GM12878 (cell line): Measurements from ENCODE around the gene TNIP2. TPM values are rescaled to one million over a fixed set of nuclear protein-coding genes. Genes with fewer than 3 reads are reported as not detected.

Experiments used
- BRCA1 ChIP-seq: IDR thresholded peaks from 2 replicates; pipeline ENCODE4 v1.6.1; 2011; ENCODE audit warnings: low read depth, low read length, improper control_type of control experiment
- ETV6 ChIP-seq, 2 experiments: fragments of 450-650 bp in 1 of 2; IDR thresholded peaks in 1 of 2; conservative IDR thresholded peaks in 1 of 2; 2 replicates each; pipeline ENCODE4 v1.6.1; 2014; ENCODE audit warnings: antibody characterized with exemption in 1 of 2, borderline replicate concordance in 1 of 2, low read depth in 1 of 2, mild to moderate bottlenecking in 1 of 2, moderate library complexity in 1 of 2
- FOXM1 ChIP-seq: IDR thresholded peaks from 2 replicates; pipeline ENCODE4 v1.6.1; 2012; ENCODE audit warnings: low read depth, mild to moderate bottlenecking, inconsistent platforms, low read length, moderate library complexity
- GATAD2B ChIP-seq: fragments of 450-650 bp; conservative IDR thresholded peaks from 2 replicates; pipeline ENCODE4 v1.6.1; 2017; ENCODE audit warnings: low read depth, mild to moderate bottlenecking, moderate library complexity
- HDGF ChIP-seq: fragments of 450-650 bp; IDR thresholded peaks from 2 replicates; pipeline ENCODE4 v1.6.1; 2016; ENCODE audit warnings: antibody characterized with exemption
- JUND ChIP-seq: IDR thresholded peaks from 2 replicates; pipeline ENCODE4 v1.6.1; 2012; ENCODE audit warnings: low read depth, mild to moderate bottlenecking, low read length, improper control_type of control experiment, moderate library complexity
- LARP7 ChIP-seq: fragments of 450-650 bp; IDR thresholded peaks from 2 replicates; pipeline ENCODE4 v1.6.1; 2017; ENCODE audit warnings: mild to moderate bottlenecking
- MYC ChIP-seq: IDR thresholded peaks from 2 replicates; pipeline ENCODE4 v1.6.1; 2011; ENCODE audit warnings: mild to moderate bottlenecking, low read length, moderate library complexity, inconsistent platforms; ENCODE audit not compliant: insufficient read depth, insufficient replicate concordance, insufficient read length, severe bottlenecking
- POLR2A ChIP-seq: IDR thresholded peaks from 2 replicates; pipeline ENCODE4 v1.6.1; 2011; ENCODE audit warnings: low read depth, mild to moderate bottlenecking, low read length
- RAD21 ChIP-seq: IDR thresholded peaks from 2 replicates; pipeline ENCODE4 v1.6.1; 2011; ENCODE audit warnings: mild to moderate bottlenecking, low read depth, low read length, moderate library complexity; ENCODE audit not compliant: insufficient read depth
- RFX5 ChIP-seq: IDR thresholded peaks from 2 replicates; pipeline ENCODE4 v1.6.1; 2011; ENCODE audit warnings: low read depth, low read length, improper control_type of control experiment
- SUPT20H ChIP-seq: IDR thresholded peaks from 2 replicates; pipeline ENCODE4 v1.6.1; 2011; ENCODE audit warnings: low read depth, mild to moderate bottlenecking, low read length, moderate library complexity, borderline replicate concordance; ENCODE audit not compliant: control insufficient read depth
- TBL1XR1 ChIP-seq: IDR thresholded peaks from 2 replicates; pipeline ENCODE4 v1.6.1; 2012; ENCODE audit warnings: low read depth, low read length, improper control_type of control experiment
- WRNIP1 ChIP-seq: IDR thresholded peaks from 2 replicates; pipeline ENCODE4 v1.6.1; 2011; ENCODE audit warnings: low read depth, low read length, improper control_type of control experiment, borderline replicate concordance
- ZNF24 ChIP-seq: fragments of 450-650 bp; IDR thresholded peaks from 2 replicates; pipeline ENCODE4 v1.6.1; 2017; ENCODE audit warnings: antibody characterized with exemption, mild to moderate bottlenecking
- polyA plus RNA-seq, 11 experiments: library from polyadenylated mRNA; depleted of rRNA in 4 of 11; unstranded in 6 of 11; stranded (reverse) in 5 of 11; fragments of >200 nt; fragmentation: Nextera tagmentation in 4 of 11; fragmentation: Illumina TruSeq in 1 of 11; extraction: Ambion mirVana in 4 of 11; extraction: Trizol in 1 of 11; gene quantifications; 1 replicate in 1 of 11; 2 replicates in 10 of 11; pipeline versions ENCODE4 v1.2.1 to v1.2.3, GENCODE V29; 2011 to 2016; ENCODE audit warnings: inconsistent platforms in 2 of 11, missing spikeins in 2 of 11, low read depth in 1 of 11
- total RNA-seq, 4 experiments: library from RNA; depleted of rRNA in 3 of 4; stranded (reverse); fragments of >200 nt in 3 of 4; fragmentation: Illumina TruSeq in 1 of 4; extraction: Trizol in 1 of 4; gene quantifications; 2 replicates each; pipeline versions ENCODE4 v1.2.1 to v1.2.3, GENCODE V29; 2013 to 2021
- TF ChIP-seq, protein P1 (sequence below): IDR thresholded peaks from 2 replicates; pipeline ENCODE4 v1.6.1; 2012; ENCODE audit warnings: low read length, inconsistent platforms
- TF ChIP-seq, protein P2 (sequence below): fragments of 450-650 bp; IDR thresholded peaks from 2 replicates; pipeline ENCODE4 v1.6.1; 2017; ENCODE audit warnings: low read depth, mild to moderate bottlenecking, moderate library complexity
- TF ChIP-seq, protein P3 (sequence below): IDR thresholded peaks from 2 replicates; pipeline ENCODE4 v1.6.1; 2011; ENCODE audit warnings: borderline replicate concordance, low read depth, mild to moderate bottlenecking, moderate library complexity, low read length; ENCODE audit not compliant: insufficient read depth, poor library complexity, severe bottlenecking
- TF ChIP-seq, protein P4 (sequence below), 3 experiments: IDR thresholded peaks in 2 of 3; conservative IDR thresholded peaks in 1 of 3; 2 replicates each; pipeline ENCODE4 v1.5.1; 2011; ENCODE audit warnings: low read depth in 3 of 3, low read length in 3 of 3, mild to moderate bottlenecking in 3 of 3, control low read depth in 2 of 3, moderate library complexity in 2 of 3, inconsistent platforms in 1 of 3, mixed read lengths in 1 of 3; ENCODE audit not compliant: control insufficient read depth in 2 of 3, insufficient read depth in 1 of 3; ENCODE audit errors: extremely low read depth in 1 of 3
- TF ChIP-seq, protein P5 (sequence below): fragments of 450-650 bp; IDR thresholded peaks from 2 replicates; pipeline ENCODE4 v1.6.1; 2017; ENCODE audit warnings: borderline replicate concordance

Gene TNIP2
- total and polyA plus RNA-seq, 10 of the 15 experiments (the other 5 are each of a cell fraction or from before 2014, with no cell fraction given), result 1.4 to 64.9 (median 45.5) TPM

DNA sequence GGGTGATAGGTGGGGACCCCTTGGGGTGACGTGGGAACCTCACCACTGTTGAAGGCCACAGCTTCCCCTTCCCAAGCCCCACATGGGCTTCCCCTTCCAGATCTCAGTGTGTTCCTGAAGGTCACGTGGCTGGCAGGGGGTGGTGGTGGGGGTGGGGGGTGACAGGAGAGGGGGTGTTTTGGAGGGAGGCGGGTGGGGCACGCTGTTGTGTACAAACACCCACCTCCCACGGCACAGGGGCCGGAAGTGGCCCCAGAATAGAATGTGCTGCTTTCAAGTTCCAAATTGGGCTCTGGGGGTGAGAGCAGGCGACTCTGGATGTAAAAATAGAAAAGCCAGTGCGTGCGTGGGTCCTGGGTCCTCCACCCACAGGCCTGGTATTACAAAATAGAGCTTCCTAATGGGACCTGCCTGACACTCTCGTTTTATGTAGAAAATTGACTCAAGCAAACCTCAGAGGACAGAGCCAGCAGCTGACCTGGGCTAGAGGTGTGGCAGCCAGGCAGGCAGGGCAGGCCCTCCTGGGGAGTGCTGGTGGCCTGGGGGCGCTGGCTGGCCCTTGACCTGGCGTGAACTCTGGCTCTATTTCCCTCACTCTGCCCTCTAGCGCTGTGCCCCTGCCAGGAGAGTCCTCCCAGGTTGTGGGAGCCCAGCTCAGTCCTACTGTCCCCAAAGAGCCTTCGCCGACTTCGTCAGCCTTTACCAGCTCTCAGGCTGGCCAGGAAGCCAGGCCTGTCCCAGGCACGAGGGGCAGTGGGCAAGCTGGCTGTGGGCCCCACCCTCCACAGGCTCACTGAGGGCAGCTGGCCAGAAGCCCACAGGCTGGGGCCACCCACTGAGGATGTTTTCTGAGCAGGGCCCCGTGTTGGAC lies 31.3 kb upstream of the TNIP2 start (continued):
- TF ChIP-seq MYC, result peak; percentile 38
- TF ChIP-seq, protein P1, sequence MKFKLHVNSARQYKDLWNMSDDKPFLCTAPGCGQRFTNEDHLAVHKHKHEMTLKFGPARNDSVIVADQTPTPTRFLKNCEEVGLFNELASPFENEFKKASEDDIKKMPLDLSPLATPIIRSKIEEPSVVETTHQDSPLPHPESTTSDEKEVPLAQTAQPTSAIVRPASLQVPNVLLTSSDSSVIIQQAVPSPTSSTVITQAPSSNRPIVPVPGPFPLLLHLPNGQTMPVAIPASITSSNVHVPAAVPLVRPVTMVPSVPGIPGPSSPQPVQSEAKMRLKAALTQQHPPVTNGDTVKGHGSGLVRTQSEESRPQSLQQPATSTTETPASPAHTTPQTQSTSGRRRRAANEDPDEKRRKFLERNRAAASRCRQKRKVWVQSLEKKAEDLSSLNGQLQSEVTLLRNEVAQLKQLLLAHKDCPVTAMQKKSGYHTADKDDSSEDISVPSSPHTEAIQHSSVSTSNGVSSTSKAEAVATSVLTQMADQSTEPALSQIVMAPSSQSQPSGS, result no peak
- peak in 1 of 2 experiments; percentile 88; a peak in 2 of 4 replicates for TF ChIP-seq ETV6 (conservative IDR thresholded peaks at IDR 0.05 in 1 of 2, IDR thresholded peaks at IDR 0.05 in 1 of 2; ENCODE audit: borderline replicate concordance in 1 of 2, low read depth in 1 of 2)
- no peak for TF ChIP-seq WRNIP1
- TF ChIP-seq RFX5, result no peak
- TF ChIP-seq, protein P2, sequence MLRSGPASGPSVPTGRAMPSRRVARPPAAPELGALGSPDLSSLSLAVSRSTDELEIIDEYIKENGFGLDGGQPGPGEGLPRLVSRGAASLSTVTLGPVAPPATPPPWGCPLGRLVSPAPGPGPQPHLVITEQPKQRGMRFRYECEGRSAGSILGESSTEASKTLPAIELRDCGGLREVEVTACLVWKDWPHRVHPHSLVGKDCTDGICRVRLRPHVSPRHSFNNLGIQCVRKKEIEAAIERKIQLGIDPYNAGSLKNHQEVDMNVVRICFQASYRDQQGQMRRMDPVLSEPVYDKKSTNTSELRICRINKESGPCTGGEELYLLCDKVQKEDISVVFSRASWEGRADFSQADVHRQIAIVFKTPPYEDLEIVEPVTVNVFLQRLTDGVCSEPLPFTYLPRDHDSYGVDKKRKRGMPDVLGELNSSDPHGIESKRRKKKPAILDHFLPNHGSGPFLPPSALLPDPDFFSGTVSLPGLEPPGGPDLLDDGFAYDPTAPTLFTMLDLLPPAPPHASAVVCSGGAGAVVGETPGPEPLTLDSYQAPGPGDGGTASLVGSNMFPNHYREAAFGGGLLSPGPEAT, result peak; percentile 58; the same call in 1 of the 2 replicates
- peak; percentile 43; the same call in 1 of the 2 replicates for TF ChIP-seq POLR2A
- TF ChIP-seq, protein P3, sequence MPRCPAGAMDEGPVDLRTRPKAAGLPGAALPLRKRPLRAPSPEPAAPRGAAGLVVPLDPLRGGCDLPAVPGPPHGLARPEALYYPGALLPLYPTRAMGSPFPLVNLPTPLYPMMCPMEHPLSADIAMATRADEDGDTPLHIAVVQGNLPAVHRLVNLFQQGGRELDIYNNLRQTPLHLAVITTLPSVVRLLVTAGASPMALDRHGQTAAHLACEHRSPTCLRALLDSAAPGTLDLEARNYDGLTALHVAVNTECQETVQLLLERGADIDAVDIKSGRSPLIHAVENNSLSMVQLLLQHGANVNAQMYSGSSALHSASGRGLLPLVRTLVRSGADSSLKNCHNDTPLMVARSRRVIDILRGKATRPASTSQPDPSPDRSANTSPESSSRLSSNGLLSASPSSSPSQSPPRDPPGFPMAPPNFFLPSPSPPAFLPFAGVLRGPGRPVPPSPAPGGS, result peak; percentile 78
- no peak for TF ChIP-seq RAD21
- TF ChIP-seq, protein P4, sequence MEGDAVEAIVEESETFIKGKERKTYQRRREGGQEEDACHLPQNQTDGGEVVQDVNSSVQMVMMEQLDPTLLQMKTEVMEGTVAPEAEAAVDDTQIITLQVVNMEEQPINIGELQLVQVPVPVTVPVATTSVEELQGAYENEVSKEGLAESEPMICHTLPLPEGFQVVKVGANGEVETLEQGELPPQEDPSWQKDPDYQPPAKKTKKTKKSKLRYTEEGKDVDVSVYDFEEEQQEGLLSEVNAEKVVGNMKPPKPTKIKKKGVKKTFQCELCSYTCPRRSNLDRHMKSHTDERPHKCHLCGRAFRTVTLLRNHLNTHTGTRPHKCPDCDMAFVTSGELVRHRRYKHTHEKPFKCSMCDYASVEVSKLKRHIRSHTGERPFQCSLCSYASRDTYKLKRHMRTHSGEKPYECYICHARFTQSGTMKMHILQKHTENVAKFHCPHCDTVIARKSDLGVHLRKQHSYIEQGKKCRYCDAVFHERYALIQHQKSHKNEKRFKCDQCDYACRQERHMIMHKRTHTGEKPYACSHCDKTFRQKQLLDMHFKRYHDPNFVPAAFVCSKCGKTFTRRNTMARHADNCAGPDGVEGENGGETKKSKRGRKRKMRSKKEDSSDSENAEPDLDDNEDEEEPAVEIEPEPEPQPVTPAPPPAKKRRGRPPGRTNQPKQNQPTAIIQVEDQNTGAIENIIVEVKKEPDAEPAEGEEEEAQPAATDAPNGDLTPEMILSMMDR (IDR thresholded peaks at IDR 0.05 in 2 of 3, conservative IDR thresholded peaks at IDR 0.05 in 1 of 3; ENCODE audit: control insufficient read depth in 2 of 3, extremely low read depth in 1 of 3, insufficient read depth in 1 of 3, low read depth in 3 of 3, low read length in 3 of 3), result peak in 2 of 3 experiments; percentile 16 to 26; a peak in 2 of 6 replicates
- TF ChIP-seq, protein P5, sequence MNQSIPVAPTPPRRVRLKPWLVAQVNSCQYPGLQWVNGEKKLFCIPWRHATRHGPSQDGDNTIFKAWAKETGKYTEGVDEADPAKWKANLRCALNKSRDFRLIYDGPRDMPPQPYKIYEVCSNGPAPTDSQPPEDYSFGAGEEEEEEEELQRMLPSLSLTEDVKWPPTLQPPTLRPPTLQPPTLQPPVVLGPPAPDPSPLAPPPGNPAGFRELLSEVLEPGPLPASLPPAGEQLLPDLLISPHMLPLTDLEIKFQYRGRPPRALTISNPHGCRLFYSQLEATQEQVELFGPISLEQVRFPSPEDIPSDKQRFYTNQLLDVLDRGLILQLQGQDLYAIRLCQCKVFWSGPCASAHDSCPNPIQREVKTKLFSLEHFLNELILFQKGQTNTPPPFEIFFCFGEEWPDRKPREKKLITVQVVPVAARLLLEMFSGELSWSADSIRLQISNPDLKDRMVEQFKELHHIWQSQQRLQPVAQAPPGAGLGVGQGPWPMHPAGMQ, result no peak
- no peak for TF ChIP-seq BRCA1
- TF ChIP-seq FOXM1, result no peak
- no peak for TF ChIP-seq JUND
- no peak for TF ChIP-seq ZNF24
- TF ChIP-seq LARP7, result peak; percentile 64
- TF ChIP-seq HDGF, result peak; percentile 77; the same call in 1 of the 2 replicates
- TF ChIP-seq GATAD2B, result peak; percentile 46; the same call in 1 of the 2 replicates
- peak; percentile 100 for TF ChIP-seq TBL1XR1
- no peak for TF ChIP-seq SUPT20H
